HEK293T (cell line): ENCODE results near the gene CYB5D1.

Experiments used
- CTCF ChIA-PET: fragments of 350-600 bp; formaldehyde crosslinking; extraction: SDS; loops from one replicate; lab custom pipeline; 2021; ENCODE audit warnings: antibody characterized with exemption, inconsistent platforms; lab: Yijun Ruan, JAX
- POLR2A ChIA-PET: fragments of 350-600 bp; formaldehyde crosslinking; extraction: SDS; loops from one replicate; lab custom pipeline; 2020; ENCODE audit warnings: antibody characterized with exemption, inconsistent platforms; lab: Yijun Ruan, JAX
- DNase-seq: peaks from one replicate; pipeline ENCODE4 v3.0.0; 2012; ENCODE audit warnings: mixed read lengths; ENCODE audit errors: extremely low spot score
- ARNT ChIP-seq: fragments of 450-650 bp; IDR thresholded peaks from 2 replicates; pipeline ENCODE4 v1.6.1; 2017; ENCODE audit warnings: mild to moderate bottlenecking
- BHLHE40 ChIP-seq: fragments of 450-650 bp; IDR thresholded peaks from 2 replicates; pipeline ENCODE4 v1.6.1; 2016; ENCODE audit warnings: mild to moderate bottlenecking, moderate library complexity, borderline replicate concordance
- CTBP1 ChIP-seq: fragments of 450-650 bp; IDR thresholded peaks from 2 replicates; pipeline ENCODE4 v1.6.1; 2016; ENCODE audit warnings: borderline replicate concordance
- ELF4 ChIP-seq: fragments of 450-650 bp; IDR thresholded peaks from 2 replicates; pipeline ENCODE4 v1.6.1; 2017; ENCODE audit warnings: antibody characterized with exemption
- FOXA1 ChIP-seq: fragments of 450-650 bp; IDR thresholded peaks from 2 replicates; pipeline ENCODE4 v1.6.1; 2016; ENCODE audit warnings: mild to moderate bottlenecking
- FOXK2 ChIP-seq: fragments of 450-650 bp; IDR thresholded peaks from 2 replicates; pipeline ENCODE4 v1.6.1; 2016; ENCODE audit warnings: mild to moderate bottlenecking
- FOXM1 ChIP-seq: fragments of 450-650 bp; IDR thresholded peaks from 2 replicates; pipeline ENCODE4 v1.6.1; 2017; ENCODE audit warnings: mild to moderate bottlenecking, borderline replicate concordance
- HDGF ChIP-seq: fragments of 450-650 bp; IDR thresholded peaks from 2 replicates; pipeline ENCODE4 v1.6.1; 2017; ENCODE audit warnings: antibody characterized with exemption, borderline replicate concordance
- L3MBTL2 ChIP-seq: fragments of 450-650 bp; conservative IDR thresholded peaks from 2 replicates; pipeline ENCODE4 v1.6.1; 2016; ENCODE audit warnings: mild to moderate bottlenecking
- LEF1 ChIP-seq: fragments of 450-650 bp; IDR thresholded peaks from 2 replicates; pipeline ENCODE4 v1.6.1; 2017; ENCODE audit warnings: mild to moderate bottlenecking, borderline replicate concordance
- NFRKB ChIP-seq: fragments of 450-650 bp; IDR thresholded peaks from 2 replicates; pipeline ENCODE4 v1.6.1; 2016; ENCODE audit warnings: mild to moderate bottlenecking, moderate library complexity
- SP1 ChIP-seq: fragments of 450-650 bp; IDR thresholded peaks from 2 replicates; pipeline ENCODE4 v1.6.1; 2017
- SUZ12 ChIP-seq: fragments of 450-650 bp; IDR thresholded peaks from 2 replicates; pipeline ENCODE4 v1.6.1; 2016; ENCODE audit warnings: mild to moderate bottlenecking
- TARDBP ChIP-seq: fragments of 450-650 bp; IDR thresholded peaks from 2 replicates; pipeline ENCODE4 v1.6.1; 2016
- ZNF384 ChIP-seq: fragments of 450-650 bp; IDR thresholded peaks from 2 replicates; pipeline ENCODE4 v1.6.1; 2016
- TF ChIP-seq, protein P1 (sequence below): fragments of 450-650 bp; IDR thresholded peaks from 2 replicates; pipeline ENCODE4 v1.6.1; 2016

The CYB5D1 gene

GRCh38 chr17:7852919-7853690 lies 4.7 kb upstream of the CYB5D1 start:
- DNase-seq, result no peak
- ChIA-PET CTCF (no interaction called here), POLR2A (no interaction called here)
- TF ChIP-seq TARDBP (no peak), ARNT (no peak), FOXK2 (no peak), ELF4 (no peak), LEF1 (no peak), FOXA1 (no peak), NFRKB (no peak)
- TF ChIP-seq, protein P1, sequence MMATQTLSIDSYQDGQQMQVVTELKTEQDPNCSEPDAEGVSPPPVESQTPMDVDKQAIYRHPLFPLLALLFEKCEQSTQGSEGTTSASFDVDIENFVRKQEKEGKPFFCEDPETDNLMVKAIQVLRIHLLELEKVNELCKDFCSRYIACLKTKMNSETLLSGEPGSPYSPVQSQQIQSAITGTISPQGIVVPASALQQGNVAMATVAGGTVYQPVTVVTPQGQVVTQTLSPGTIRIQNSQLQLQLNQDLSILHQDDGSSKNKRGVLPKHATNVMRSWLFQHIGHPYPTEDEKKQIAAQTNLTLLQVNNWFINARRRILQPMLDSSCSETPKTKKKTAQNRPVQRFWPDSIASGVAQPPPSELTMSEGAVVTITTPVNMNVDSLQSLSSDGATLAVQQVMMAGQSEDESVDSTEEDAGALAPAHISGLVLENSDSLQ, result no peak

- CTCF ChIA-PET, result no interaction called here
- no peak for TF ChIP-seq FOXA1
- no peak for TF ChIP-seq LEF1
- no peak for TF ChIP-seq BHLHE40
- no peak for TF ChIP-seq L3MBTL2
- no peak for TF ChIP-seq ZNF384
- TF ChIP-seq TARDBP, result no peak
- DNase-seq, result no peak
- POLR2A ChIA-PET, result no interaction called here
Measured at GRCh38 chr17:7853691-7854038, 4.1 kb upstream of the CYB5D1 start.

GRCh38 chr17:7854078-7854777 lies 3.6 kb upstream of the CYB5D1 start:
- POLR2A ChIA-PET, result no interaction called here
- no peak for DNase-seq
- CTCF ChIA-PET, result no interaction called here
- TF ChIP-seq ZNF384, result no peak
- no peak for TF ChIP-seq LEF1
- no peak for TF ChIP-seq BHLHE40
- no peak for TF ChIP-seq FOXM1
- no peak for TF ChIP-seq ELF4
- TF ChIP-seq, protein P1, result no peak

DNA sequence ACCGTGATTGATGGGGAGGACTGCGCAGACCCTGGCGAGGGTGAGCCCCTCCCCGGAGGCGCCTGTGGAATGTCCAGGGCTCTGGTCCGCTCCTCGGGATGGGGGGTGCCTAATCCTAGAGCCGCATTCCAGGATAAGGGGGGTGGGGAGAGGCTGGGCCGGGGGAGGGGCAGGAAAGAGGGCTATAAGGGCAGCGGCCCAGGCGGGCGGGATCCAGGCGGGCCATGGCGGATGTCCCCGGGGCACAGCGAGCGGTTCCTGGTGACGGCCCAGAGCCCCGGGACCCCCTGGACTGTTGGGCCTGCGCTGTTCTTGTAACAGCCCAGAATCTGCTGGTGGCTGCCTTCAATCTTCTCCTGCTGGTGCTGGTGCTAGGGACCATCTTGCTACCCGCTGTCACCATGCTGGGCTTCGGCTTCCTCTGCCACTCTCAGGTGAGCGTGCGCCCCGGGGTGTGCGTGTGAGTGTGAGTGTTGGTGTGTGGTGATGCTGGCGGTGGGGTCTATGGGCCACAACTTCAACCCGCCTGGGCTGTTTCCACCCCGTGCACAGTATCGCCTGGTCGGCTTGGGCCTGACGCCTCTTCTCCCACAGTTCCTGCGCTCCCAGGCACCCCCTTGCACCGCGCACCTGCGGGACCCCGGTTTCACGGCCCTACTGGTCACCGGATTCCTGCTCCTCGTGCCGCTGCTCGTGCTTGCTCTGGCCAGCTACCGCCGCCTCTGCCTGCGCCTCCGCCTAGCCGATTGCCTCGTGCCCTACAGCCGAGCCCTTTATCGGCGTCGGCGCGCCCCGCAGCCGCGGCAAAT lies 2.7 kb upstream of the CYB5D1 start, which contains the start of gene TMEM88:
TSS of gene TMEM88 (plus strand) at position 216 of the 809 bp plus-strand sequence. CDS start at position 225, 9 bp downstream.
- POLR2A ChIA-PET, result interaction anchor here (0.6 to 1.2 kb wide), 4 partner anchors 10 to 40 kb away, joined by 3 read pairs; no protein-coding TSS in a partner anchor
- DNase-seq, result no peak
- CTCF ChIA-PET, result interaction anchor here (0.7 kb wide), 1 partner anchor 32 kb away, joined by 3 read pairs; no protein-coding TSS in a partner anchor
- TF ChIP-seq FOXM1, result no peak
- no peak for TF ChIP-seq L3MBTL2
- TF ChIP-seq HDGF, result no peak
- no peak for TF ChIP-seq SP1
- TF ChIP-seq NFRKB, result no peak
- no peak for TF ChIP-seq FOXA1
- no peak for TF ChIP-seq CTBP1
- no peak for TF ChIP-seq ELF4
- no peak for TF ChIP-seq TARDBP
- no peak for TF ChIP-seq LEF1
- TF ChIP-seq FOXK2, result no peak
- TF ChIP-seq ARNT, result no peak
- TF ChIP-seq, protein P1, result no peak
- no peak for TF ChIP-seq BHLHE40
- TF ChIP-seq SUZ12, result no peak
- TF ChIP-seq ZNF384, result no peak

DNA sequence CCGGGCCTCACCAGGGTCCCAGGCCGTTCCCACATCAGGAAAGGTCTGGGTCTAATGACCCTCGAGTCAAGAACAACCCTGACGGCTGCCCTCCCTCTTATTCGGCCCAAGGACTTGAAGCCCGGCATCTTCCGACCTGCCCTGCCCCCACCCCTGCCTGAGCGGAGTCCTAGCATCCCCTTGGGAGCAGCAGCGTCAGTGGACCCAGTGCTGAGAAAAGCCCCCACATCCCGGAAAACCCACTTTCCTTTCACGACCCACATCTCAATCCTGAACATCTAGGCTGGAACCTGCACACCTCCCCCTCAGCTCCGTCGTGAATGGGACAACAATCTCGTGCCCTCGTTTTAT lies 2.2 kb upstream of the CYB5D1 start:
- CTCF ChIA-PET, result interaction anchor here (0.7 to 1.1 kb wide), 2 partner anchors 21 to 32 kb away, joined by 3 read pairs; no protein-coding TSS in a partner anchor
- TF ChIP-seq BHLHE40 (no peak), NFRKB (no peak), SUZ12 (no peak), CTBP1 (no peak), ELF4 (no peak), SP1 (no peak), HDGF (no peak), L3MBTL2 (no peak), ZNF384 (no peak), TARDBP (no peak), LEF1 (no peak), FOXA1 (no peak), FOXM1 (no peak), FOXK2 (no peak), ARNT (no peak)
- TF ChIP-seq, protein P1, result no peak
- no peak for DNase-seq
- POLR2A ChIA-PET, result interaction anchor here (0.6 to 1.9 kb wide), 5 partner anchors 11 to 40 kb away, joined by 3 to 18 read pairs (median 3); no protein-coding TSS in a partner anchor
